Spleen (tissue), 7 donors: ENCODE measurements around the gene SV2A.

Experiments
- POLR2A ChIP-seq, 3 donors: fragments of 450-650 bp; IDR thresholded peaks; one replicate each; pipeline ENCODE4 v1.5.1; 2017; ENCODE audit warnings: antibody characterized with exemption in 3 of 3, mild to moderate bottlenecking in 1 of 3
- POLR2AphosphoS5 ChIP-seq, 3 donors: sonication (generic); formaldehyde crosslinking; IDR thresholded peaks; one replicate each; pipeline ENCODE4 v1.5.1; 2017; ENCODE audit warnings: antibody characterized with exemption in 3 of 3
- TF ChIP-seq, protein P1 (sequence below), 11 experiments: fragments of 200-600 bp in 7 of 11; fragments of 450-650 bp in 4 of 11; sonication (generic) in 4 of 11; IDR thresholded peaks in 8 of 11; conservative IDR thresholded peaks in 3 of 11; 1 replicate in 7 of 11; 2 replicates in 4 of 11; pipeline versions ENCODE4 v1.4.0 to v1.8.0; 2016 to 2021; ENCODE audit warnings: antibody characterized with exemption in 11 of 11, inconsistent platforms in 4 of 11, mild to moderate bottlenecking in 1 of 11
- donor health status: DM: no; HTN: no; CAD: no; lungs with moderate emphysema.
- donor health status: DM: no; HTN: no; CAD: no.
- donor health status: DM: no; HTN: no; CAD: no.

DNA sequence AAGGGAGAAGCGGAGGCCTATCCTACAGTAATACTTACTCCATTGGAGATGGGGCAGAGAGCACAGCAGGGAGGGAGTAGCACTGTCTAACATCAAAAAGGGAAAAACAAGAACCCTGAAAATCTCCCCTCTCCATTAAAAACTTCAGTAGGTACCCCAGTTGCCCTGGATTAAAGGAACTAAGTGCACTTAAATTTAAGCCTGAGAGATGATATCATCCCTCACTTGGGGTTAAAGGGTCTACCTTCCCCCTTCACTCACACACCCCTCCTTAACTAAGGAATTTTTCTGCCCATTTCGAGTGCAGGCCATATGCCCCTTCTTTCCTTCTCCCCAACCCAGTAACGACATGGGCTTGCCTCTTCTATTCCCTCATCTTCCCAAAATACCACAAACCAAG, 22.8 kb upstream of the SV2A start:
- TF ChIP-seq, protein P1, sequence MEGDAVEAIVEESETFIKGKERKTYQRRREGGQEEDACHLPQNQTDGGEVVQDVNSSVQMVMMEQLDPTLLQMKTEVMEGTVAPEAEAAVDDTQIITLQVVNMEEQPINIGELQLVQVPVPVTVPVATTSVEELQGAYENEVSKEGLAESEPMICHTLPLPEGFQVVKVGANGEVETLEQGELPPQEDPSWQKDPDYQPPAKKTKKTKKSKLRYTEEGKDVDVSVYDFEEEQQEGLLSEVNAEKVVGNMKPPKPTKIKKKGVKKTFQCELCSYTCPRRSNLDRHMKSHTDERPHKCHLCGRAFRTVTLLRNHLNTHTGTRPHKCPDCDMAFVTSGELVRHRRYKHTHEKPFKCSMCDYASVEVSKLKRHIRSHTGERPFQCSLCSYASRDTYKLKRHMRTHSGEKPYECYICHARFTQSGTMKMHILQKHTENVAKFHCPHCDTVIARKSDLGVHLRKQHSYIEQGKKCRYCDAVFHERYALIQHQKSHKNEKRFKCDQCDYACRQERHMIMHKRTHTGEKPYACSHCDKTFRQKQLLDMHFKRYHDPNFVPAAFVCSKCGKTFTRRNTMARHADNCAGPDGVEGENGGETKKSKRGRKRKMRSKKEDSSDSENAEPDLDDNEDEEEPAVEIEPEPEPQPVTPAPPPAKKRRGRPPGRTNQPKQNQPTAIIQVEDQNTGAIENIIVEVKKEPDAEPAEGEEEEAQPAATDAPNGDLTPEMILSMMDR (IDR thresholded peaks at IDR 0.05 in 8 of 11, conservative IDR thresholded peaks at IDR 0.05 in 3 of 11) = no peak
- TF ChIP-seq POLR2A (IDR thresholded peaks at IDR 0.05) (no peak), POLR2AphosphoS5 (IDR thresholded peaks at IDR 0.05) (no peak)
